ENCODE measurements around the gene CAPN9.

Gene CAPN9

DNA sequence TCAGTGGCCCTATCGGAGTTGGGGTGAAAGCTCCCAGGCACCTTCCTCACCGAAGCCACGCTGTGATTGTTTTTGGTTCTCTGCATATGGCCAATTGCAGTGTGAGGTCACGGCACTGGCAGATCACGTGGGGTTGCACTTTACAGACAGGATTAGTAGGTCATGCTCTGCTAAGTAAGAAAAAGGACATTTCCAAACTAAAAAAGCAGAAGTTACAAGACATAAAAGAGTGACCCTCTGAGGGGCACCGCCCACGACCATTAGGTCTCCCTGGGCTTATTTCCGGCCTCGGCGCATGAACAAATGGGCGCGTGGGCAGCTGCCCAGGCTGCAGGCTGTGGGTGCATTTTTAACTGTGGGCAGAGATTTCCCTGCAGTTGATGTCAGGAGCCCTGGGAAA lies 2.0 kb downstream of the CAPN9 start:
- no peaks in the 10 kb centered on the region for H3K79me2 ChIP-seq (ENCODE audit: insufficient read depth, low read length)
- H3K9me3 ChIP-seq (ENCODE audit: insufficient read depth, low read length, severe bottlenecking), result no peaks in the 10 kb centered on the region
- H3K27ac ChIP-seq (ENCODE audit: low read length), result no peak overlapping the region
- DNase-seq (no peak), ATAC-seq (ENCODE audit: insufficient read depth, low read depth) (no peak)
- TF ChIP-seq EZH2 (IDR thresholded peaks at IDR 0.05; ENCODE audit: borderline replicate concordance, low read depth, low read length, severe bottlenecking), result no peak
- TF ChIP-seq, protein P1, sequence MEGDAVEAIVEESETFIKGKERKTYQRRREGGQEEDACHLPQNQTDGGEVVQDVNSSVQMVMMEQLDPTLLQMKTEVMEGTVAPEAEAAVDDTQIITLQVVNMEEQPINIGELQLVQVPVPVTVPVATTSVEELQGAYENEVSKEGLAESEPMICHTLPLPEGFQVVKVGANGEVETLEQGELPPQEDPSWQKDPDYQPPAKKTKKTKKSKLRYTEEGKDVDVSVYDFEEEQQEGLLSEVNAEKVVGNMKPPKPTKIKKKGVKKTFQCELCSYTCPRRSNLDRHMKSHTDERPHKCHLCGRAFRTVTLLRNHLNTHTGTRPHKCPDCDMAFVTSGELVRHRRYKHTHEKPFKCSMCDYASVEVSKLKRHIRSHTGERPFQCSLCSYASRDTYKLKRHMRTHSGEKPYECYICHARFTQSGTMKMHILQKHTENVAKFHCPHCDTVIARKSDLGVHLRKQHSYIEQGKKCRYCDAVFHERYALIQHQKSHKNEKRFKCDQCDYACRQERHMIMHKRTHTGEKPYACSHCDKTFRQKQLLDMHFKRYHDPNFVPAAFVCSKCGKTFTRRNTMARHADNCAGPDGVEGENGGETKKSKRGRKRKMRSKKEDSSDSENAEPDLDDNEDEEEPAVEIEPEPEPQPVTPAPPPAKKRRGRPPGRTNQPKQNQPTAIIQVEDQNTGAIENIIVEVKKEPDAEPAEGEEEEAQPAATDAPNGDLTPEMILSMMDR (IDR thresholded peaks at IDR 0.05; ENCODE audit: borderline replicate concordance, extremely low read depth, low read length, poor library complexity, severe bottlenecking), result no peak
- no peak overlapping the region for H3K4me2 ChIP-seq (ENCODE audit: insufficient read depth, low read length)
- H3K27me3 ChIP-seq (ENCODE audit: insufficient read depth, low read length, poor library complexity), result no peaks in the 10 kb centered on the region
- H3K4me1 ChIP-seq (ENCODE audit: insufficient read depth, low read length), result peaks cover 13% of the 10 kb centered on the region
- H3K4me3 ChIP-seq (ENCODE audit: low read depth in 1 of 2, low read length in 2 of 2), result no peak overlapping the region
- H2AFZ ChIP-seq (ENCODE audit: low read depth, low read length), result no peak overlapping the region
- H4K20me1 ChIP-seq (ENCODE audit: insufficient read depth, low read length), result no peaks in the 10 kb centered on the region
- H3K36me3 ChIP-seq (ENCODE audit: insufficient read depth, low read length), result no peaks in the 10 kb centered on the region
- H3K9ac ChIP-seq (ENCODE audit: low read depth, low read length), result no peak overlapping the region

DNA sequence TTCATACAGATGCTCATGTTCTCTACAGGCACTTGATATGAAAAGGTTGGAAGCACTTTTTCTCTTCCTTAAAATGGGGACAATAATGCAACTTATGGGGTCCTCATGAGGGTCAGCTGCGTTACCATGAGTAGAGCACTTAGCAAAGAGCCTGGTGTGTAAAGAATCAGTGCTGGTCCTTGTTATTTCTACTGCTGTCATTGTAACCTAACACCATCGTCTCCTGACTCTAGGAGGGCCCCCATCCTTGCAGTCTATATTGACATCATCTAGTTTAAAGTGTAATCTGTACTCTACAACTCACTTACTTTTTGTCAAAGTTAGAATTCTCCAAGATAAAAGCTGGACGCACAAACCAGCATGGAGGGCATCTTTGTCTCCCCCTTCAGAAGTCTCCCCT lies 2.4 kb downstream of the CAPN9 start:
- Histone ChIP-seq H3K9me3 (ENCODE audit: insufficient read depth, low read length, severe bottlenecking) (no peaks in the 10 kb centered on the region), H2AFZ (ENCODE audit: low read depth, low read length) (no peak overlapping the region)

DNA sequence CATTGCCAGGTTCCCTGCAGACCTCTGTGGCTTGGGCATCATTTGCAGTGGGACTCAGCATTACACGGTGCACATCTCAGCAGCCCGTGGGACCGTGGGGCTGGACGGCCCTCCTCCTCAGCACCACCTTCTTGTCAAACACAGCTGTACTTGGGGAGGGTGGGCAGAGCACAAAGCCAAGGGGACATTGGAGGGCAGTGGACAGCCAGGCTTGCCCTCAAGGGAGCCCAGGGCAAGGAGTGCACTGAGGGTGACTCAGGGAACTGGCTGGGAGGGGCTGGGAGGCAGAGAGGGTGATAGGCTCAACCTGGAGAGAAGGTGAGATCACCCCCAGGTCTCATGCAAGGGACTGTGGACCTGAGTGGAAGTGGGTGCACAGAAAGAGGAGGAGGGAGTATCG lies 3.4 kb downstream of the CAPN9 start:
- ATAC-seq (ENCODE audit: insufficient read depth, low read depth) (no peak), DNase-seq (no peak)
- Histone ChIP-seq H3K9ac (ENCODE audit: low read depth, low read length) (no peak overlapping the region), H4K20me1 (ENCODE audit: insufficient read depth, low read length) (no peaks in the 10 kb centered on the region), H3K27ac (ENCODE audit: low read length) (no peak overlapping the region), H3K4me2 (ENCODE audit: insufficient read depth, low read length) (no peak overlapping the region), H3K36me3 (ENCODE audit: insufficient read depth, low read length) (no peaks in the 10 kb centered on the region), H3K79me2 (ENCODE audit: insufficient read depth, low read length) (no peaks in the 10 kb centered on the region), H3K4me1 (ENCODE audit: insufficient read depth, low read length) (peaks cover 13% of the 10 kb centered on the region), H3K27me3 (ENCODE audit: insufficient read depth, low read length, poor library complexity) (no peaks in the 10 kb centered on the region), H2AFZ (ENCODE audit: low read depth, low read length) (no peak overlapping the region), H3K9me3 (ENCODE audit: insufficient read depth, low read length, severe bottlenecking) (no peaks in the 10 kb centered on the region), H3K4me3 (ENCODE audit: low read depth in 1 of 2, low read length in 2 of 2) (no peak overlapping the region)
- TF ChIP-seq, protein P1 (IDR thresholded peaks at IDR 0.05; ENCODE audit: borderline replicate concordance, extremely low read depth, low read length, poor library complexity, severe bottlenecking), result no peak
- no peak for TF ChIP-seq EZH2 (IDR thresholded peaks at IDR 0.05; ENCODE audit: borderline replicate concordance, low read depth, low read length, severe bottlenecking)

More for the DNA sequence above, 2.4 kb downstream of the CAPN9 start:
- Histone ChIP-seq H4K20me1 (ENCODE audit: insufficient read depth, low read length) (no peaks in the 10 kb centered on the region), H3K36me3 (ENCODE audit: insufficient read depth, low read length) (no peaks in the 10 kb centered on the region), H3K4me2 (ENCODE audit: insufficient read depth, low read length) (no peak overlapping the region), H3K79me2 (ENCODE audit: insufficient read depth, low read length) (no peaks in the 10 kb centered on the region), H3K4me3 (ENCODE audit: low read depth in 1 of 2, low read length in 2 of 2) (no peak overlapping the region), H3K27me3 (ENCODE audit: insufficient read depth, low read length, poor library complexity) (no peaks in the 10 kb centered on the region), H3K4me1 (ENCODE audit: insufficient read depth, low read length) (peaks cover 13% of the 10 kb centered on the region), H3K27ac (ENCODE audit: low read length) (no peak overlapping the region), H3K9ac (ENCODE audit: low read depth, low read length) (no peak overlapping the region)
- DNase-seq (no peak), ATAC-seq (ENCODE audit: insufficient read depth, low read depth) (no peak)
- no peak for TF ChIP-seq EZH2 (IDR thresholded peaks at IDR 0.05; ENCODE audit: borderline replicate concordance, low read depth, low read length, severe bottlenecking)
- TF ChIP-seq, protein P1 (IDR thresholded peaks at IDR 0.05; ENCODE audit: borderline replicate concordance, extremely low read depth, low read length, poor library complexity, severe bottlenecking), result no peak

Measured in DND-41 (cell line).